Endothelial cell of umbilical vein (primary cell): ENCODE data around the gene MACROD2.

ENCODE experiments used
- CTCF ChIP-seq, 2 donors: IDR thresholded peaks; 1 replicate in 1 of 2; 2 replicates in 1 of 2; pipeline ENCODE4 v1.5.1; 2011; ENCODE audit warnings: low read length in 2 of 2, mild to moderate bottlenecking in 2 of 2, moderate library complexity in 2 of 2, control low read depth in 1 of 2, inconsistent platforms in 1 of 2, low read depth in 1 of 2; ENCODE audit not compliant: insufficient read depth in 1 of 2; ENCODE audit errors: extremely low read depth in 1 of 2
- EZH2 ChIP-seq: IDR thresholded peaks from 2 replicates; pipeline ENCODE4 v1.6.1; 2012; ENCODE audit warnings: borderline replicate concordance, low read depth, mild to moderate bottlenecking, moderate library complexity, low read length, inconsistent platforms; ENCODE audit not compliant: severe bottlenecking
- FOS ChIP-seq: IDR thresholded peaks from 2 replicates; pipeline ENCODE4 v1.6.1; 2011; ENCODE audit warnings: mild to moderate bottlenecking, low read length, moderate library complexity, borderline replicate concordance; ENCODE audit not compliant: insufficient read depth

- TF ChIP-seq EZH2 (no peak), CTCF (IDR thresholded peaks at IDR 0.05; ENCODE audit: extremely low read depth in 1 of 2, insufficient read depth in 1 of 2, low read depth in 1 of 2, low read length in 2 of 2) (no peak), FOS (no peak)
Observed at GRCh38 chr20:15561070-15561569, 1565.8 kb downstream of the MACROD2 start.
